CD8-positive, alpha-beta memory T cell (primary cell): Measurements from ENCODE around the gene ABI3BP. TPM values are rescaled to one million over a fixed set of nuclear protein-coding genes. Genes with fewer than 3 reads are reported as not detected.

Experiments
- CTCF ChIA-PET: fragments of 350-600 bp; sonication (Branson Sonifier 250); formaldehyde crosslinking; loops from one replicate; lab custom pipeline; 2021; ENCODE audit warnings: antibody characterized with exemption; lab: Charles Lee
- POLR2A ChIA-PET: fragments of 350-600 bp; sonication (Branson Sonifier 250); formaldehyde crosslinking; loops from one replicate; lab custom pipeline; 2021; ENCODE audit warnings: antibody characterized with exemption; lab: Charles Lee
- DNase-seq, 5 donors: peaks; one replicate each; pipeline versions ENCODE4 v3.0.0 to v3.0.0-alpha.2; 2020 to 2022; ENCODE audit warnings: mixed read lengths in 1 of 5
- H3K27ac ChIP-seq: one replicate; pipeline ENCODE4 v1.7.0; 2013; ENCODE audit warnings: low read depth, mild to moderate bottlenecking, low read length, moderate library complexity
- H3K27me3 ChIP-seq: 2 replicates; pipeline ENCODE4 v1.7.0; 2013; ENCODE audit warnings: low read length, mild to moderate bottlenecking; ENCODE audit not compliant: insufficient read depth, poor library complexity, severe bottlenecking
- H3K36me3 ChIP-seq: 2 replicates; pipeline ENCODE4 v1.7.0; 2013; ENCODE audit warnings: mild to moderate bottlenecking, low read length, moderate library complexity; ENCODE audit not compliant: insufficient read depth
- H3K4me1 ChIP-seq: 2 replicates; pipeline ENCODE4 v1.7.0; 2013; ENCODE audit warnings: mild to moderate bottlenecking, low read length, moderate library complexity; ENCODE audit not compliant: insufficient read depth
- H3K4me3 ChIP-seq: 2 replicates; pipeline ENCODE4 v1.7.0; 2013; ENCODE audit warnings: mild to moderate bottlenecking, low read length
- H3K9me3 ChIP-seq: 2 replicates; pipeline ENCODE4 v1.7.0; 2013; ENCODE audit warnings: mild to moderate bottlenecking, low read length
- H3K27ac Mint-ChIP-seq, 8 donors: one replicate each; pipeline ENCODE4 v1.8.0; 2020 to 2021; ENCODE audit warnings: mixed read lengths in 8 of 8, mild to moderate bottlenecking in 6 of 8, inconsistent platforms in 3 of 8, moderate library complexity in 3 of 8
- H3K27me3 Mint-ChIP-seq, 2 donors: one replicate each; pipeline ENCODE4 v1.8.0; 2020 to 2021; ENCODE audit warnings: mixed read lengths in 2 of 2, mild to moderate bottlenecking in 1 of 2, moderate library complexity in 1 of 2
- H3K36me3 Mint-ChIP-seq, 3 donors: one replicate each; pipeline ENCODE4 v1.8.0; 2020 to 2021; ENCODE audit warnings: mixed read lengths in 3 of 3, inconsistent platforms in 1 of 3, mild to moderate bottlenecking in 1 of 3
- H3K4me1 Mint-ChIP-seq, 3 donors: one replicate each; pipeline ENCODE4 v1.8.0; 2020 to 2021; ENCODE audit warnings: mixed read lengths in 3 of 3, inconsistent platforms in 1 of 3, mild to moderate bottlenecking in 1 of 3
- H3K4me3 Mint-ChIP-seq, 7 donors: one replicate each; pipeline ENCODE4 v1.8.0; 2020 to 2021; ENCODE audit warnings: mixed read lengths in 7 of 7, mild to moderate bottlenecking in 6 of 7, moderate library complexity in 4 of 7, inconsistent platforms in 2 of 7
- H3K9me3 Mint-ChIP-seq, 5 donors: one replicate each; pipeline ENCODE4 v1.8.0; 2020 to 2022; ENCODE audit warnings: mixed read lengths in 5 of 5, mild to moderate bottlenecking in 3 of 5, moderate library complexity in 2 of 5, inconsistent platforms in 1 of 5
- polyA plus RNA-seq: library from polyadenylated mRNA; unstranded; fragments of 300-500 nt; fragmentation: Illumina TruSeq; gene quantifications from one replicate; pipeline ENCODE4 v1.2.3, GENCODE V29; 2021
- total RNA-seq, 2 experiments: library from RNA; stranded (reverse); gene quantifications; one replicate each; pipeline ENCODE4 v1.2.3, GENCODE V29; 2021

Gene ABI3BP
- total and polyA plus RNA-seq, 3 experiments from 2014 or later = not detected

DNA sequence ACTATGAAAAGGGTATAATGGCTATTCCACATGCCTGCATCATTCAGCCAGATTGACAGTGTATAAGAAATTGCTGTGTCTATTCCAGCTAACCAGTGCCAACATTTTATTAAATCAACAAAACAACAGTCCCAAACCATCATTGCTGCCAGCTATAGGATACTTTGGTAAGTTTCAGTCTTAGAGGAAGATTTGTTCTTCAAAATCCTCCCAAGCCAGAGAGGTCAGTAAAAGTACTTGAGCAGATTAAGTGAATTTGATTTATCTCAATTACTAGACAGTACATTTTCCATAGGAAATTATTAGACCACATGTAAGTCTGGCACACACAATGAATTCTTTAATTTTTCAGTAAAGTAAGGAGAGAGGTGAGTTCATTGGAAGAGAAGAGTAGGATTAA lies 233.3 kb downstream of the ABI3BP start:
- Histone ChIP-seq H3K36me3 (no peaks in the 10 kb centered on the region), H3K27ac (no peak overlapping the region), H3K27me3 (no peaks in the 10 kb centered on the region), H3K4me1 (no peaks in the 10 kb centered on the region), H3K4me3 (no peak overlapping the region), H3K9me3 (no peaks in the 10 kb centered on the region)
- Mint-ChIP-seq H3K4me3 (no peak overlapping the region), H3K4me1 (peaks cover 4 to 9% (median 8%) of the 10 kb centered on the region in 3 donors), H3K9me3 (no peaks in the 10 kb centered on the region), H3K36me3 (peaks cover 0 to 5% (median 0%) of the 10 kb centered on the region in 3 donors), H3K27me3 (no peaks in the 10 kb centered on the region), H3K27ac (no peak overlapping the region)
- DNase-seq = no peak
- ChIA-PET CTCF (no interaction called here), POLR2A (no interaction called here)

DNA sequence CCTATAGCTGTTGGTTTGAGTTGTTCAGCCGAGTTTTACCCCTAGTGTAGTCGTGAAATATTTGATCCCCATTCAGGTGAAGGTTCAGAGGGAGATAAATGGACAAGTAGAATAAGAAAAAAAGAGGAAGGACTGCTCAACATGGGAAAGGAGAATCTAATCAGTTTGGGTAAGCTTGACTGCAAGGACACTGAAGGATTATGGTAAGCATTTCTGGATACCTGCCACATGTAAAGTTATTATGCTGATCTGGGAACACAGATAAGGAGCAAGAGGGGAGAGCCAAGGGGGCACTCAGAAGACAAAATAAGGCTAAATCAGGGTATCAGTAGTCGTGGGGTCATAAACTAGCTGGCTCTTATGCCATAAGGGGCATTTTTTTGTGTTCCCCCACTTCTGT lies 234.1 kb downstream of the ABI3BP start:
- POLR2A ChIA-PET = no interaction called here
- no peaks in the 10 kb centered on the region for H3K9me3 ChIP-seq
- Mint-ChIP-seq H3K27ac (peak overlapping the region in 1 of 8 donors; percentile 10), H3K9me3 (no peaks in the 10 kb centered on the region), H3K4me1 (peaks cover 4 to 9% (median 8%) of the 10 kb centered on the region in 3 donors), H3K27me3 (no peaks in the 10 kb centered on the region), H3K36me3 (peaks cover 0 to 12% (median 0%) of the 10 kb centered on the region in 3 donors), H3K4me3 (no peak overlapping the region)
- no peaks in the 10 kb centered on the region for H3K36me3 ChIP-seq
- H3K4me3 ChIP-seq = no peak overlapping the region
- CTCF ChIA-PET = no interaction called here
- H3K27ac ChIP-seq = no peak overlapping the region
- no peaks in the 10 kb centered on the region for H3K4me1 ChIP-seq
- no peak for DNase-seq
- H3K27me3 ChIP-seq = no peaks in the 10 kb centered on the region

DNA sequence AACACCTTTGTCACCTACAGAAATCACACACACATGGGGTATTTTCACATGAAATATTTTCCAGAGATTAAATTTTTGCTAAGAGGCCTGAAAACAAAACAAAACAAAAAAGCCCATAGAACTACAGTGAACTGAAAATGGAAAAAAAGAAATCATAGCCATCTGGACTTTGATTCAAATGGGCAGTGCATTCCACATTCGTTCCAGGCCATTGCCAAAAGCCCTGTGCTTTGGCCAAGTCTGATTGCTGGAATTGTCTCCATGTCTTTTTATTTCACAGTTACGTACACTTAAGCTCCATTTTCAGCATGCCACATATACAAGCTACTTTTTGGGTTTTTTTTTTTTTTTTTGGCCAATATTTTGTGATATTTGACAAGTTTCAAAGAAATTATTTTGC lies 236.8 kb downstream of the ABI3BP start:
- Mint-ChIP-seq H3K9me3 (no peaks in the 10 kb centered on the region), H3K27me3 (no peaks in the 10 kb centered on the region), H3K36me3 (peaks cover 5 to 34% (median 11%) of the 10 kb centered on the region in 3 donors), H3K4me1 (peaks cover 4 to 9% (median 8%) of the 10 kb centered on the region in 3 donors), H3K27ac (no peak overlapping the region), H3K4me3 (no peak overlapping the region)
- H3K27ac ChIP-seq = no peak overlapping the region
- POLR2A ChIA-PET = no interaction called here
- H3K36me3 ChIP-seq = no peaks in the 10 kb centered on the region
- no peak for DNase-seq
- no peaks in the 10 kb centered on the region for H3K4me1 ChIP-seq
- CTCF ChIA-PET = no interaction called here
- H3K4me3 ChIP-seq = no peak overlapping the region
- no peaks in the 10 kb centered on the region for H3K9me3 ChIP-seq
- no peaks in the 10 kb centered on the region for H3K27me3 ChIP-seq

DNA sequence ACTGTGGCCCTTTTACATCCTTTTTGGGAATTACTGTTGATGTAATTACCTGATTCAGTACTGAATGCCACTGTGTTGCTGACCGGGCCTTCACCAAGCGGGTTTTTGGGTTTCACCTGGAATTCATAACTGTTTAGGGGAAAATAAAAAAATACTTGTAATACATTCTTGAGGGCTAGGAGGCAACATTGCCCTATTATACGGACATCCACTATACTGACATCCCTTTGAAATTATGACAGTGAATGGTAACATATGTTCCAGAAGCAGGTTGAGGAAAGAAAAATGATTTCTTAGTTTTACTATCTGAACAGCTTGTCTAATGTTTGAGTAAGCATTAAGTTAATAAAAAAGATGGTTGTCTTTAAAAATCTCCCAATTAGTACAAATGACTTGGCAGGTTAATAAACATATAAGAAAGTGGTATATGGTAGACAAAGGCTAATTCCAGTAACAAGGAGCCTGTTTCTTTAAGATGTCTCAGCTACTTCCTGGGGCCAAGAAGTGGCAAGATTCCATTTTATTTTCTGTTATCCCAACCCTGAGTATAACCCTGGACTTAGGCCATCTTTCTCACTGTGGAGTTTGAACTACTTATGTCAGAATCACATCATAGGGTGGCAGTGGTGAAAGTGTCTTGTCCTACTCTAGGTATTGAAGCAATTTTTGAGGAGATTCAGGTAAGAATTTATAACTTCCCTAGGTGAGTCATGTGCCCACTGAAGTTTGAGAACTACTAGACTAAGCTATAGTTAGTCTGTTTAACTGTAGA lies 238.5 kb downstream of the ABI3BP start:
- Mint-ChIP-seq H3K9me3 (no peaks in the 10 kb centered on the region), H3K27me3 (no peaks in the 10 kb centered on the region), H3K36me3 (peaks cover 5 to 45% (median 18%) of the 10 kb centered on the region in 3 donors), H3K4me3 (no peak overlapping the region), H3K27ac (peak overlapping the region in 1 of 8 donors; percentile 21), H3K4me1 (peaks cover 0 to 2% (median 2%) of the 10 kb centered on the region in 3 donors)
- Histone ChIP-seq H3K4me1 (no peaks in the 10 kb centered on the region), H3K27ac (no peak overlapping the region), H3K36me3 (peaks cover 7% of the 10 kb centered on the region), H3K9me3 (no peaks in the 10 kb centered on the region), H3K4me3 (no peak overlapping the region), H3K27me3 (no peaks in the 10 kb centered on the region)
- ChIA-PET POLR2A (no interaction called here), CTCF (no interaction called here)
- DNase-seq = no peak

DNA sequence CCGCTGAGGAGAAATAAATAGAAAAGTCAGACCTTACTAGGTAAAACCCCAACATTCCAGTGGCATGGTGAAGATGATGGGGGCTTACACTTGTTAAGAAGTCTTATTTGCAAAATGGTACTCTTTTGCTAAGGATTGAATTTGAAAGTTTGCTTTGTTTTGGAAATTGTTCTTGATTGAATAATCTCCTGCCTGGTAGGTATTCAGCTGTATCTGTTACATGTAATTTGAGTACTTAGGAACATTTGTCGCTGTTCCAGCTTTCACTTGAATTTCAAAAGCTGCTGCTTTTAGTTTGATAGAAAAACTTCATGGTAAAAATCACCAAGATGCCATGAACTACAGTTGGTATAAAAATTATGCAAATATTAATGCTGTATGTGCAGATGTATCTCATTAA lies 239.4 kb downstream of the ABI3BP start:
- H3K4me3 Mint-ChIP-seq = no peak overlapping the region
- CTCF ChIA-PET = no interaction called here
- DNase-seq = no peak
- H3K27ac Mint-ChIP-seq = peak overlapping the region in 2 of 8 donors; percentile 9 to 36
- no peaks in the 10 kb centered on the region for H3K27me3 Mint-ChIP-seq
- no peaks in the 10 kb centered on the region for H3K9me3 ChIP-seq
- H3K4me1 Mint-ChIP-seq = no peaks in the 10 kb centered on the region
- H3K36me3 ChIP-seq = peaks cover 10% of the 10 kb centered on the region
- H3K4me1 ChIP-seq = no peaks in the 10 kb centered on the region
- peaks cover 9 to 53% (median 20%) of the 10 kb centered on the region in 3 donors for H3K36me3 Mint-ChIP-seq
- POLR2A ChIA-PET = no interaction called here
- H3K27ac ChIP-seq = no peak overlapping the region
- no peak overlapping the region for H3K4me3 ChIP-seq
- H3K27me3 ChIP-seq = no peaks in the 10 kb centered on the region
- no peaks in the 10 kb centered on the region for H3K9me3 Mint-ChIP-seq

DNA sequence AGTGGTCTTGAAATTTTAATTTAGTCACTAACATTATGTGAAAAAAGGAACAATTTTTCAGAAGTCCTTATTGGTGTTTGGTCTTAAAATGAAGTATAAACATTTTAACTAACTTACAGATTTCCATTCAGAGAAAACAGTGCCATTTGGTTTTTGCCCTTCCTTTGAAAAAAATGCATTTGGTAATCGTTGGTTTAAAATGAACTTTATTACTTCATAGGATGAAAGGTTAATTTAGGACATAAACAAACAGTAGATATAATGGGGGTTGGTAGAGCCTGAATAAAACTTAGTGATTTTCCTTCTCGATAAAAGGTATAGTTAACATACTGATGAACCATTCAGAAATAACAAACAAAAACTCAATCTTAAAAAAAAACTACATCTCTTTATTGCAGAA lies 244.3 kb downstream of the ABI3BP start:
- H3K4me3 ChIP-seq = no peak overlapping the region
- peaks cover 42% of the 10 kb centered on the region for H3K36me3 ChIP-seq
- H3K9me3 ChIP-seq = no peaks in the 10 kb centered on the region
- Mint-ChIP-seq H3K36me3 (peaks cover 15 to 84% (median 34%) of the 10 kb centered on the region in 3 donors), H3K4me1 (no peaks in the 10 kb centered on the region), H3K4me3 (no peak overlapping the region), H3K9me3 (no peaks in the 10 kb centered on the region), H3K27ac (peak overlapping the region in 1 of 8 donors; percentile 47), H3K27me3 (peaks cover 0 to 2% of the 10 kb centered on the region in 2 donors)
- H3K27ac ChIP-seq = no peak overlapping the region
- DNase-seq = no peak
- H3K27me3 ChIP-seq = no peaks in the 10 kb centered on the region
- H3K4me1 ChIP-seq = no peaks in the 10 kb centered on the region
- CTCF ChIA-PET = no interaction called here
- POLR2A ChIA-PET = no interaction called here

DNA sequence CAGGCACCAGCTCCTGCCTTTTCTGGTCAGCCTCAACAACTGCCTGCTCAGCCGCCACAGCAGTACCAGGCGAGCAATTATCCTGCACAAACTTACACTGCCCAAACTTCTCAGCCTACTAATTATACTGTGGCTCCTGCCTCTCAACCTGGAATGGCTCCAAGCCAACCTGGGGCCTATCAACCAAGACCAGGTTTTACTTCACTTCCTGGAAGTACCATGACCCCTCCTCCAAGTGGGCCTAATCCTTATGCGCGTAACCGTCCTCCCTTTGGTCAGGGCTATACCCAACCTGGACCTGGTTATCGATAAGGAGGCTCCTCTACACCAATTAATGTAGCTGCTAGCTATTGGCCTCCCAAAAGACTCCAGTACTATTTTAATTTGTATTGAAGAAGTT lies 245.0 kb downstream of the ABI3BP start:
- peaks cover 0 to 2% of the 10 kb centered on the region in 2 donors for H3K27me3 Mint-ChIP-seq
- no peaks in the 10 kb centered on the region for H3K9me3 Mint-ChIP-seq
- Histone ChIP-seq H3K4me3 (no peak overlapping the region), H3K27me3 (no peaks in the 10 kb centered on the region), H3K27ac (no peak overlapping the region), H3K36me3 (peaks cover 42% of the 10 kb centered on the region), H3K9me3 (no peaks in the 10 kb centered on the region), H3K4me1 (no peaks in the 10 kb centered on the region)
- H3K4me3 Mint-ChIP-seq = no peak overlapping the region
- no peaks in the 10 kb centered on the region for H3K4me1 Mint-ChIP-seq
- peaks cover 15 to 86% (median 37%) of the 10 kb centered on the region in 3 donors for H3K36me3 Mint-ChIP-seq
- ChIA-PET POLR2A (no interaction called here), CTCF (no interaction called here)
- no peak overlapping the region for H3K27ac Mint-ChIP-seq
- no peak for DNase-seq

DNA sequence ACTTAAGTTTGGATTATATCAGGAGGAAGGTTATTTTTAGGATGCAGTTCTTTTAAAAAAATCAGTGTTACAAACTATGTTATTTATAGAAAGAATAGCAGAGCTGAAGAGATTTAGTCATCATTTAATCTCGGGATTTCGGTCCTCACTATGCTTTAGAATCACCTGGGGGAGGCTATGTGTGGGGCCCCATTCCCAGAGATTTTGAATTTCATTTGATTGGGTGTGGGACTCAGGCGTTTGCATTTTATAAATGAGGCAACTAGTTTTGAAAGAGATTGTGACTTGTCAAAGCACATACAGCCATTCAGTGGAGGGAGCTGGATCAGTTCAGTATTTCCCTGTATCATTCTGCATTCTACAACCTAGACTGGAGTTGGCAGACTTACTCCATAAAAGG lies 247.1 kb downstream of the ABI3BP start:
- Mint-ChIP-seq H3K27me3 (peaks cover 0 to 2% of the 10 kb centered on the region in 2 donors), H3K4me3 (no peak overlapping the region), H3K9me3 (no peaks in the 10 kb centered on the region), H3K4me1 (no peaks in the 10 kb centered on the region), H3K27ac (no peak overlapping the region), H3K36me3 (peaks cover 10 to 85% (median 32%) of the 10 kb centered on the region in 3 donors)
- ChIA-PET POLR2A (no interaction called here), CTCF (no interaction called here)
- Histone ChIP-seq H3K27me3 (no peaks in the 10 kb centered on the region), H3K4me3 (no peak overlapping the region), H3K27ac (no peak overlapping the region), H3K36me3 (peaks cover 42% of the 10 kb centered on the region), H3K4me1 (no peaks in the 10 kb centered on the region), H3K9me3 (no peaks in the 10 kb centered on the region)
- no peak for DNase-seq
